Upper lobe of left lung (tissue), 6 donors: ENCODE data around the gene ATG16L1. TPM values are rescaled to one million over a fixed set of nuclear protein-coding genes. Genes with fewer than 3 reads are reported as not detected.
A peak's percentile ranks its signal among the peaks of the same experiment; 100 is the strongest.

Experiments
- ATAC-seq, 2 donors: fragments of 200-7000 bp; cut with Tn5 transposase; one replicate each; pipeline ENCODE4 v1.9.1; 2022; ENCODE audit warnings: mild to moderate bottlenecking in 2 of 2, moderate library complexity in 2 of 2; ENCODE audit not compliant: low FRiP score in 2 of 2
- DNase-seq, 2 donors: peaks; one replicate each; pipeline ENCODE4 v3.0.0-alpha.2; 2019 to 2020
- H3K27ac ChIP-seq, 4 donors: fragments of 200-600 bp; sonication (generic); one replicate each; pipeline ENCODE4 v1.5.1; 2016 to 2019
- H3K27me3 ChIP-seq, 4 donors: fragments of 200-600 bp; sonication (generic); one replicate each; pipeline ENCODE4 v1.5.1; 2017 to 2019
- H3K36me3 ChIP-seq, 4 donors: fragments of 200-600 bp; sonication (generic); one replicate each; pipeline ENCODE4 v1.5.1; 2016 to 2019
- H3K4me1 ChIP-seq, 4 donors: fragments of 200-600 bp; sonication (generic); one replicate each; pipeline ENCODE4 v1.5.1; 2018 to 2019
- H3K4me3 ChIP-seq, 4 donors: fragments of 200-600 bp; sonication (generic); one replicate each; pipeline ENCODE4 v1.5.1; 2017 to 2019; ENCODE audit warnings: mild to moderate bottlenecking in 2 of 4, moderate library complexity in 1 of 4
- H3K9me3 ChIP-seq, 4 donors: fragments of 200-600 bp; sonication (generic); one replicate each; pipeline ENCODE4 v1.5.1; 2018 to 2019
- EP300 ChIP-seq, 4 donors: sonication (generic); formaldehyde crosslinking; IDR thresholded peaks; one replicate each; pipeline ENCODE4 v1.5.1; 2017; ENCODE audit warnings: antibody characterized with exemption in 4 of 4, control low read depth in 2 of 4
- POLR2A ChIP-seq, 4 donors: fragments of 450-650 bp; IDR thresholded peaks; one replicate each; pipeline ENCODE4 v1.5.1; 2016 to 2017; ENCODE audit warnings: antibody characterized with exemption in 4 of 4, mild to moderate bottlenecking in 2 of 4
- POLR2AphosphoS5 ChIP-seq, 2 donors: sonication (generic); formaldehyde crosslinking; IDR thresholded peaks; one replicate each; pipeline ENCODE4 v1.5.1; 2017; ENCODE audit warnings: antibody characterized with exemption in 2 of 2
- WGBS, 2 donors: methylation state at CpG; one replicate each; pipeline ENCODE4 v1.1.5; 2017 to 2018; 5-methylcytosine and 5-hydroxymethylcytosine counted together
- total RNA-seq, 6 donors: library from RNA; depleted of rRNA in 4 of 6; stranded (reverse); fragments of >200 nt in 4 of 6; gene quantifications; one replicate each; pipeline versions ENCODE4 v1.1.0 to v1.2.1, GENCODE V29; 2016 to 2021
- TF ChIP-seq, protein P1 (sequence below), 6 experiments: fragments of 450-650 bp in 4 of 6; fragments of 200-600 bp in 2 of 6; sonication (generic) in 2 of 6; IDR thresholded peaks; one replicate each; pipeline ENCODE4 v1.5.1; 2016 to 2019; ENCODE audit warnings: antibody characterized with exemption in 6 of 6
- donor health status: DM: no; HTN: no; CAD: no; lungs with moderate emphysema.
- donor health status: DM: no; HTN: yes; CAD: no; lungs with severe emphysema.

Gene ATG16L1
- total RNA-seq, 6 donors from 2014 or later, result 22.8 to 33.3 (median 26.4) TPM

DNA sequence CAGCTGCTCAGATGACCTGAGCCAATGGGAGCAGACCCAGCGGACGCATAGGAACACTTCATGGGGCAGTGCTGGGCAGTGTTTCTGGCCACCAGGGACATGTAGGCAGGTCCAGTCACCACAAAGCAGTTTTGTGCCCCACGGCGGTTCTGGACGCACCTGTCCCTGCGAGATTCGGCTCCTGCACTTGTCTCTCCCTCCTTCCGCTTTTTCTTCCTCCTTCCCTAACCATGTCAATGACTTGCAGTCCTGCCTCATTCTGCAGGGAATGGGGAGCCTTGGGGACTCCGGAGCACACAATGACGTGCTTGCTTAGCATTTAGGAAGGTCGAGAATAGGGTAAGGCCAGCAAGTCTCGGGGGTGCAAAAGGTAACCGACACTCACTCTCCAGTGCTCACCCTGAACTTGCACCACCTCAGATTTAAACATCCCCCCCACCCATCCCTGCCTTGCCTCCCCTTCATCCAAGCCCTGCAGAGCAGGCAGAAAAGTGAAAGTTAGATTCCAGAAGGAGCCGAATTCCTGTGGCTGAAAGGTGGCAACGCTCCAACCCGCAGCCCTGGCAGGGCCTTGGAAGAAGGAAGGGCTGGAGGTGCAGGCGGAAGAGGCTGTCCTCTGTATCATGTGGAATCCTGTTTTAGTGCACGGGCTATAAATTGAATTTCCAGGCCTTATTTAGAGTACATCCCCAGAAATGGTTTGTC is 40.5 kb upstream of the ATG16L1 start:
- DNase-seq (peak; percentile 78 to 80), ATAC-seq (peak; percentile 74 to 85)
- H3K9me3 ChIP-seq, result no peaks in the 10 kb centered on the region
- peaks cover 9 to 17% (median 12%) of the 10 kb centered on the region in 4 donors for H3K4me1 ChIP-seq
- H3K27ac ChIP-seq, result peak overlapping the region in 2 of 4 donors; percentile 42 to 57
- H3K36me3 ChIP-seq, result peaks cover 0 to 13% (median 3%) of the 10 kb centered on the region in 4 donors
- H3K4me3 ChIP-seq, result peak overlapping the region in 3 of 4 donors; percentile 23 to 30 (median 23)
- H3K27me3 ChIP-seq, result no peaks in the 10 kb centered on the region
- 52 to 66% methylated on average over 17 to 18 of the region's 18 CpGs for WGBS, 2 donors
- TF ChIP-seq POLR2A (IDR thresholded peaks at IDR 0.05) (no peak), POLR2AphosphoS5 (IDR thresholded peaks at IDR 0.05) (no peak), EP300 (IDR thresholded peaks at IDR 0.05) (no peak)
- TF ChIP-seq, protein P1, sequence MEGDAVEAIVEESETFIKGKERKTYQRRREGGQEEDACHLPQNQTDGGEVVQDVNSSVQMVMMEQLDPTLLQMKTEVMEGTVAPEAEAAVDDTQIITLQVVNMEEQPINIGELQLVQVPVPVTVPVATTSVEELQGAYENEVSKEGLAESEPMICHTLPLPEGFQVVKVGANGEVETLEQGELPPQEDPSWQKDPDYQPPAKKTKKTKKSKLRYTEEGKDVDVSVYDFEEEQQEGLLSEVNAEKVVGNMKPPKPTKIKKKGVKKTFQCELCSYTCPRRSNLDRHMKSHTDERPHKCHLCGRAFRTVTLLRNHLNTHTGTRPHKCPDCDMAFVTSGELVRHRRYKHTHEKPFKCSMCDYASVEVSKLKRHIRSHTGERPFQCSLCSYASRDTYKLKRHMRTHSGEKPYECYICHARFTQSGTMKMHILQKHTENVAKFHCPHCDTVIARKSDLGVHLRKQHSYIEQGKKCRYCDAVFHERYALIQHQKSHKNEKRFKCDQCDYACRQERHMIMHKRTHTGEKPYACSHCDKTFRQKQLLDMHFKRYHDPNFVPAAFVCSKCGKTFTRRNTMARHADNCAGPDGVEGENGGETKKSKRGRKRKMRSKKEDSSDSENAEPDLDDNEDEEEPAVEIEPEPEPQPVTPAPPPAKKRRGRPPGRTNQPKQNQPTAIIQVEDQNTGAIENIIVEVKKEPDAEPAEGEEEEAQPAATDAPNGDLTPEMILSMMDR (IDR thresholded peaks at IDR 0.05), result no peak

DNA sequence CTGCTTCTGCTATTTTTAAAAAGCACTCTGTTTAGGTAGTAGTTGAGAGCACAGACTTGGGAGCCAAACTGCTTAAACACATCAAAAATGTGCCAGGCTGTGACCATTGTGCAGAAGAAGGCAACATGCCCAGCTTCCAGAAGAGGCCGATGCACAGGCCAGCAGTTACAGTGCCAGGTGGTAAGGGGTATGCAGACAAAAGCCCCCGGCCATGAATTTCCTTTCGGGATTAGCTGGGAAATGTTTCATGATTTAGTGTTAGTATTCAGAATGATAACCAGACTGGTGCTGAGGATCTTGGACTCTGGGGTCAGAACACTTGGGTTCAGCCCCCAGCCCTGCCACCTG is 40.0 kb upstream of the ATG16L1 start:
- H3K27me3 ChIP-seq, result no peaks in the 10 kb centered on the region
- 44 to 62% methylated on average over 1 to 3 of the region's 3 CpGs for WGBS, 2 donors
- ATAC-seq (no peak), DNase-seq (no peak)
- peaks cover 0 to 9% (median 3%) of the 10 kb centered on the region in 4 donors for H3K36me3 ChIP-seq
- no peaks in the 10 kb centered on the region for H3K9me3 ChIP-seq
- H3K4me3 ChIP-seq, result no peak overlapping the region
- peak overlapping the region in 2 of 4 donors; percentile 42 to 57 for H3K27ac ChIP-seq
- TF ChIP-seq EP300 (IDR thresholded peaks at IDR 0.05) (no peak), POLR2AphosphoS5 (IDR thresholded peaks at IDR 0.05) (no peak), POLR2A (IDR thresholded peaks at IDR 0.05) (no peak)
- TF ChIP-seq, protein P1 (IDR thresholded peaks at IDR 0.05), result no peak
- peaks cover 9 to 17% (median 12%) of the 10 kb centered on the region in 4 donors for H3K4me1 ChIP-seq

DNA sequence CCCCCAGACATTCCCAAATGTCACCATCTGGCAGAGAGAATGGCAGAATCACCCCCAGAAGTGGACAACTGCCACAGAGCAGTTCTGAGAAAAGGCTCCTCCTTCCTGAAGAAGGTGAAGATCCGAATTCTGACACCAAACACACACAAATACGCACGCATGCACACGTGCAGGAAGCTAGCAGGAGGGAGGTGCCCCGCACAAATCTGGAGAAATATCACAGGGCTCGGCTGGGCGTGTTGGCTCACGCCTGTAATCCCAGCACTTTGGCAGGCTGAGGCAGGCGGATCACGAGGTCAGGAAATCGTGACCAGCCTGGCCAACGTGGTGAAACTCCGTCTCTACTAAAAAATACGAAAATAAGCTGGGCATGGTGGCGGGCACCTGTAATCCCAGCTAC is 38.5 kb upstream of the ATG16L1 start:
- no peak for DNase-seq
- TF ChIP-seq EP300 (IDR thresholded peaks at IDR 0.05), result no peak
- no peak for TF ChIP-seq POLR2AphosphoS5 (IDR thresholded peaks at IDR 0.05)
- TF ChIP-seq POLR2A (IDR thresholded peaks at IDR 0.05), result no peak
- TF ChIP-seq, protein P1 (IDR thresholded peaks at IDR 0.05), result no peak
- 90 to 95% methylated on average over 15 of the region's 15 CpGs for WGBS, 2 donors

GRCh38 chr2:233213975-233214374 is 37.5 kb upstream of the ATG16L1 start:
- Histone ChIP-seq H3K4me3 (no peak overlapping the region), H3K27me3 (no peaks in the 10 kb centered on the region), H3K27ac (no peak overlapping the region), H3K9me3 (no peaks in the 10 kb centered on the region), H3K36me3 (no peaks in the 10 kb centered on the region), H3K4me1 (peaks cover 9 to 14% (median 12%) of the 10 kb centered on the region in 4 donors)
- no peak for ATAC-seq
- no peak for DNase-seq
- WGBS, 2 donors, result 88 to 92% methylated on average over 5 to 6 of the region's 6 CpGs
- TF ChIP-seq, protein P1 (IDR thresholded peaks at IDR 0.05), result no peak
- no peak for TF ChIP-seq POLR2AphosphoS5 (IDR thresholded peaks at IDR 0.05)
- TF ChIP-seq POLR2A (IDR thresholded peaks at IDR 0.05), result no peak

More for the DNA sequence above, 38.5 kb upstream of the ATG16L1 start:
- H3K36me3 ChIP-seq, result no peaks in the 10 kb centered on the region
- no peak overlapping the region for H3K4me3 ChIP-seq
- H3K27me3 ChIP-seq, result no peaks in the 10 kb centered on the region
- no peak for ATAC-seq
- H3K27ac ChIP-seq, result no peak overlapping the region
- H3K4me1 ChIP-seq, result peaks cover 9 to 17% (median 12%) of the 10 kb centered on the region in 4 donors
- no peaks in the 10 kb centered on the region for H3K9me3 ChIP-seq
